ENCODE results near the gene TFR2. TPM values are rescaled to one million over a fixed set of nuclear protein-coding genes. Genes with fewer than 3 reads are reported as not detected.

TFR2 gene
- total and polyA plus RNA-seq, 2 donors (not counting 3 experiments of a cell fraction or from before 2014, with no cell fraction given): 0.37 to 0.60 TPM

GRCh38 chr7:100611983-100612729, 29.2 kb downstream of the TFR2 start, which contains the start of gene MOSPD3:
Gene MOSPD3 (plus strand): TSS chr7:100612540. CDS start chr7:100612792, 252 bp downstream.
- dilution Hi-C loops (cut with MboI; ENCODE audit: extremely low pct_ligation_motif_present, low sequenced_read_pairs) (no loop called here), intact Hi-C loops (cut with micrococcal nuclease) (loop anchor here (1.0 to 2.0 kb wide), 5 partner anchors 8 to 73 kb away; partner anchors contain the start of genes AGFG2, FBXO24, GNB2 and LRCH4)
- TF ChIP-seq FOS (IDR thresholded peaks at IDR 0.05; ENCODE audit: borderline replicate concordance, insufficient read depth, low read length) (no peak), EZH2 (IDR thresholded peaks at IDR 0.05; ENCODE audit: borderline replicate concordance, low read depth, low read length, severe bottlenecking) (no peak), MYC (IDR thresholded peaks at IDR 0.05; ENCODE audit: low read depth, low read length) (no peak), MAX (IDR thresholded peaks at IDR 0.05; ENCODE audit: insufficient read depth, insufficient read length) (no peak), POLR2AphosphoS5 (IDR thresholded peaks at IDR 0.05; ENCODE audit: insufficient read depth, low read depth, low read length) (peak; percentile 69), CTCF (IDR thresholded peaks at IDR 0.05; ENCODE audit: extremely low read depth in 1 of 2, insufficient read depth in 1 of 2, low read depth in 1 of 2, low read length in 2 of 2) (no peak), GATA2 (IDR thresholded peaks at IDR 0.05; ENCODE audit: insufficient read depth, insufficient read length, low read depth, low read length) (no peak), POLR2A (IDR thresholded peaks at IDR 0.05; ENCODE audit: low read depth, low read length) (peak; percentile 69), JUN (IDR thresholded peaks at IDR 0.05; ENCODE audit: borderline replicate concordance, insufficient read depth, insufficient read length, low read depth) (peak; percentile 26)
- no peaks in the 10 kb centered on the region for H3K36me3 ChIP-seq (ENCODE audit: control insufficient read depth in 2 of 2, extremely low read depth in 1 of 2, insufficient read depth in 2 of 2, low read length in 2 of 2)
- no peaks in the 10 kb centered on the region for H4K20me1 ChIP-seq (replicated peaks; ENCODE audit: control insufficient read depth, extremely low read depth, insufficient read depth, low read length)
- peak within 1 kb of the TSS; percentile 81 for H2AFZ ChIP-seq (ENCODE audit: low read depth, low read length)
- no TSS peak for BruUV-seq (replicated peaks)
- peak; percentile 100 for DNase-seq (ENCODE audit: low read depth, low spot score)
- peak within 1 kb of the TSS; percentile 18 to 57 (median 56) for H3K4me3 ChIP-seq (replicated peaks in 1 of 3; ENCODE audit: insufficient read depth in 1 of 3, low read depth in 1 of 3, low read length in 3 of 3)
- FAIRE-seq: peak; percentile 100
- no peaks in the 10 kb centered on the region for H3K27me3 ChIP-seq (ENCODE audit: control insufficient read depth in 2 of 2, insufficient read depth in 2 of 2, low read length in 2 of 2)
- no peaks in the 10 kb centered on the region for H3K79me2 ChIP-seq (ENCODE audit: control insufficient read depth, insufficient read depth, low read length)
- POLR2A ChIA-PET: interaction anchor here (0.6 to 2.0 kb wide), 5 partner anchors 27 to 263 kb away, joined by 3 to 28 read pairs (median 5); partner anchors contain the start of genes FBXO24, LRCH4, POP7 and SRRT
- CTCF ChIA-PET: interaction anchor here (0.6 to 3.6 kb wide), 21 partner anchors 9 to 240 kb away, joined by 3 to 21 read pairs (median 4); partner anchors contain the start of genes EPO, FBXO24, GNB2 and LRCH4
- H3K9ac ChIP-seq (replicated peaks; ENCODE audit: extremely low read depth, insufficient read depth, low read length): peak within 1 kb of the TSS; percentile 65
- peaks cover 10% of the 10 kb centered on the region for H3K4me1 ChIP-seq (ENCODE audit: control insufficient read depth, extremely low read depth, insufficient read depth, low read length)
- H3K27ac ChIP-seq (ENCODE audit: insufficient read depth, low read depth, low read length): peak within 1 kb of the TSS; percentile 46
- no peaks in the 10 kb centered on the region for H3K9me1 ChIP-seq (replicated peaks; ENCODE audit: control insufficient read depth, extremely low read depth, insufficient read depth, low read length)
- H3K4me2 ChIP-seq (ENCODE audit: insufficient read depth, low read length): peak within 1 kb of the TSS; percentile 68
- no peaks in the 10 kb centered on the region for H3K9me3 ChIP-seq (replicated peaks; ENCODE audit: control insufficient read depth, insufficient read depth, low read length)
